IMR-90 (cell line): ENCODE measurements around the gene NCS1. TPM values are rescaled to one million over a fixed set of nuclear protein-coding genes. Genes with fewer than 3 reads are reported as not detected.
A peak's percentile ranks its signal among the peaks of the same experiment; 100 is the strongest.

Experiments used
- ATAC-seq: fragments of 200-7000 bp; cut with Tn5 transposase; 2 replicates; pipeline ENCODE4 v1.9.1; 2020; ENCODE audit warnings: low read depth, mild to moderate bottlenecking, moderate library complexity
- BruUV-seq: library from RNA; stranded (reverse); fragments of 400-500 nt; replicated peaks from 2 replicates; lab custom pipeline; 2021; lab: Mats Ljungman, UMichigan
- CTCF ChIA-PET: fragments of 300-600 bp; formaldehyde crosslinking; extraction: SDS; loops from one replicate; lab custom pipeline; 2021; ENCODE audit warnings: antibody characterized with exemption; lab: Yijun Ruan, JAX
- POLR2A ChIA-PET: fragments of 300-600 bp; sonication (Branson Sonifier 250); formaldehyde crosslinking; loops from one replicate; lab custom pipeline; 2022; ENCODE audit warnings: antibody characterized with exemption; ENCODE audit not compliant: unreplicated experiment; lab: Charles Lee
- DNase-seq: peaks from one replicate; pipeline ENCODE4 v3.0.0; 2013
- H2AFZ ChIP-seq: replicated peaks from 2 replicates; pipeline ENCODE3; 2013; ENCODE audit warnings: low read length, mild to moderate bottlenecking; ENCODE audit not compliant: poor library complexity
- H2AK5ac ChIP-seq: 2 replicates; pipeline ENCODE4 v1.6.1; 2013; ENCODE audit warnings: low read depth, low read length, inconsistent platforms
- H2AK9ac ChIP-seq: replicated peaks from 2 replicates; pipeline ENCODE3; 2013; ENCODE audit warnings: mild to moderate bottlenecking, low read depth, low read length, moderate library complexity; ENCODE audit not compliant: poor library complexity
- H2BK120ac ChIP-seq: 2 replicates; pipeline ENCODE4 v1.6.1; 2013; ENCODE audit warnings: low read depth, low read length, inconsistent platforms
- H2BK15ac ChIP-seq: 3 replicates; pipeline ENCODE4 v1.6.1; 2013; ENCODE audit warnings: low read depth, low read length, inconsistent platforms
- H2BK20ac ChIP-seq: 2 replicates; pipeline ENCODE4 v1.6.1; 2013; ENCODE audit warnings: low read depth, mild to moderate bottlenecking, inconsistent platforms, low read length, moderate library complexity
- H2BK5ac ChIP-seq: 2 replicates; pipeline ENCODE4 v1.6.1; 2013; ENCODE audit warnings: mild to moderate bottlenecking, low read depth, low read length, inconsistent platforms; ENCODE audit not compliant: poor library complexity, severe bottlenecking
- H3K14ac ChIP-seq: replicated peaks from 2 replicates; pipeline ENCODE4 v1.6.1; 2013; ENCODE audit warnings: low read depth, low read length, inconsistent platforms
- H3K18ac ChIP-seq: 2 replicates; pipeline ENCODE4 v1.6.1; 2013; ENCODE audit warnings: low read depth, low read length, control low read depth
- H3K23ac ChIP-seq: 2 replicates; pipeline ENCODE4 v1.6.1; 2013; ENCODE audit warnings: low read depth, low read length, inconsistent platforms
- H3K27ac ChIP-seq: 2 replicates; pipeline ENCODE4 v1.5.1; 2013; ENCODE audit warnings: mild to moderate bottlenecking, control low read depth, low read length; ENCODE audit not compliant: insufficient read depth
- H3K27me3 ChIP-seq: 2 replicates; pipeline ENCODE4 v1.6.1; 2013; ENCODE audit warnings: low read length; ENCODE audit not compliant: control insufficient read depth, insufficient read depth
- H3K36me3 ChIP-seq: 2 replicates; pipeline ENCODE4 v1.6.1; 2013; ENCODE audit warnings: low read length, mixed read lengths; ENCODE audit not compliant: control insufficient read depth, insufficient read depth
- H3K4ac ChIP-seq: 2 replicates; pipeline ENCODE4 v1.6.1; 2013; ENCODE audit warnings: low read depth, low read length, inconsistent platforms
- H3K4me1 ChIP-seq: 2 replicates; pipeline ENCODE4 v1.6.1; 2013; ENCODE audit warnings: low read length, mixed read lengths; ENCODE audit not compliant: control insufficient read depth, insufficient read depth
- H3K4me2 ChIP-seq: 2 replicates; pipeline ENCODE4 v1.6.1; 2013; ENCODE audit warnings: low read depth, mild to moderate bottlenecking, control low read depth, low read length, moderate library complexity
- H3K4me3 ChIP-seq: 2 replicates; pipeline ENCODE4 v1.5.1; 2013; ENCODE audit warnings: low read depth, mild to moderate bottlenecking, control low read depth, low read length, moderate library complexity; ENCODE audit not compliant: insufficient read depth
- H3K56ac ChIP-seq: 2 replicates; pipeline ENCODE4 v1.6.1; 2013; ENCODE audit warnings: low read length, inconsistent platforms; ENCODE audit not compliant: insufficient read depth; ENCODE audit errors: extremely low read depth
- H3K79me1 ChIP-seq, 2 experiments: 2 replicates each; pipeline ENCODE4 v1.6.1; 2013; ENCODE audit warnings: low read length in 2 of 2, inconsistent platforms in 1 of 2, low read depth in 1 of 2
- H3K9ac ChIP-seq: 2 replicates; pipeline ENCODE4 v1.6.1; 2013; ENCODE audit warnings: low read depth, low read length, control low read depth
- H3K9me1 ChIP-seq: 2 replicates; pipeline ENCODE4 v1.6.1; 2013; ENCODE audit warnings: low read length, inconsistent platforms; ENCODE audit not compliant: insufficient read depth
- H3K9me3 ChIP-seq: 2 replicates; pipeline ENCODE4 v1.6.1; 2013; ENCODE audit warnings: low read length; ENCODE audit not compliant: control insufficient read depth, insufficient read depth
- H4K20me1 ChIP-seq: 2 replicates; pipeline ENCODE4 v1.6.1; 2013; ENCODE audit warnings: low read length, inconsistent platforms; ENCODE audit not compliant: insufficient read depth
- H4K5ac ChIP-seq: 2 replicates; pipeline ENCODE4 v1.6.1; 2013; ENCODE audit warnings: mild to moderate bottlenecking, low read depth, low read length, control low read depth
- H4K8ac ChIP-seq, 2 experiments: 2 replicates each; pipeline ENCODE4 v1.6.1; 2013; ENCODE audit warnings: low read depth in 2 of 2, low read length in 2 of 2, control low read depth in 1 of 2, inconsistent platforms in 1 of 2
- H4K91ac ChIP-seq: 2 replicates; pipeline ENCODE4 v1.6.1; 2013; ENCODE audit warnings: low read depth, low read length, inconsistent platforms; ENCODE audit not compliant: insufficient read depth
- BHLHE40 ChIP-seq: fragments of 150-350 bp; IDR thresholded peaks from 2 replicates; pipeline ENCODE4 v1.6.1; 2016; ENCODE audit warnings: mild to moderate bottlenecking, low read depth, low read length
- CEBPB ChIP-seq: IDR thresholded peaks from 2 replicates; pipeline ENCODE4 v1.6.1; 2012; ENCODE audit warnings: low read depth, low read length, improper control_type of control experiment
- CTCF ChIP-seq: conservative IDR thresholded peaks from 2 replicates; pipeline ENCODE4 v1.5.1; 2012; ENCODE audit warnings: mild to moderate bottlenecking, low read depth, low read length, improper control_type of control experiment
- ELK1 ChIP-seq: fragments of 150-350 bp; IDR thresholded peaks from 2 replicates; pipeline ENCODE4 v1.6.1; 2016; ENCODE audit warnings: low read depth, mild to moderate bottlenecking, low read length, moderate library complexity, borderline replicate concordance
- FOS ChIP-seq: fragments of 150-350 bp; IDR thresholded peaks from 2 replicates; pipeline ENCODE4 v1.6.1; 2016; ENCODE audit warnings: low read depth, low read length
- MAFK ChIP-seq: IDR thresholded peaks from 2 replicates; pipeline ENCODE4 v1.6.1; 2012; ENCODE audit warnings: low read depth, low read length, improper control_type of control experiment
- MAZ ChIP-seq: IDR thresholded peaks from 2 replicates; pipeline ENCODE4 v1.6.1; 2012; ENCODE audit warnings: low read depth, mild to moderate bottlenecking, low read length, improper control_type of control experiment, moderate library complexity, borderline replicate concordance
- MXI1 ChIP-seq: IDR thresholded peaks from 2 replicates; pipeline ENCODE4 v1.6.1; 2012; ENCODE audit warnings: low read depth, mild to moderate bottlenecking, low read length, moderate library complexity, borderline replicate concordance
- NFE2L2 ChIP-seq: fragments of 150-350 bp; IDR thresholded peaks from 2 replicates; pipeline ENCODE4 v1.6.1; 2016; ENCODE audit warnings: low read depth, mild to moderate bottlenecking, low read length
- POLR2A ChIP-seq: IDR thresholded peaks from 2 replicates; pipeline ENCODE4 v1.6.1; 2012; ENCODE audit warnings: mild to moderate bottlenecking, low read depth, low read length
- RAD21 ChIP-seq: IDR thresholded peaks from 2 replicates; pipeline ENCODE4 v1.6.1; 2012; ENCODE audit warnings: low read length, improper control_type of control experiment
- RCOR1 ChIP-seq: IDR thresholded peaks from 2 replicates; pipeline ENCODE4 v1.6.1; 2012; ENCODE audit warnings: mild to moderate bottlenecking, low read length, improper control_type of control experiment; ENCODE audit not compliant: insufficient replicate concordance
- SMC3 ChIP-seq: fragments of 150-350 bp; IDR thresholded peaks from 2 replicates; pipeline ENCODE4 v1.6.1; 2016; ENCODE audit warnings: low read depth, mild to moderate bottlenecking, antibody characterized with exemption, low read length, moderate library complexity
- USF2 ChIP-seq: fragments of 150-350 bp; IDR thresholded peaks from 2 replicates; pipeline ENCODE4 v1.6.1; 2017; ENCODE audit warnings: mild to moderate bottlenecking, antibody characterized with exemption, low read length, low read depth
- WGBS, 2 experiments: methylation state at CpG; one replicate each; pipeline versions ENCODE4 v1.1.5 to v1.1.7; 2013; ENCODE audit warnings: missing lambda C conversion rate in 2 of 2; ENCODE audit not compliant: insufficient read length in 1 of 2; ENCODE audit errors: extremely low coverage in 2 of 2; 5-methylcytosine and 5-hydroxymethylcytosine counted together
- dilution Hi-C: fragments of 300-500 bp; cut with HindIII; formaldehyde crosslinking; loops from one replicate; pipeline ENCODE4 v1.14.3; 2018; ENCODE audit warnings: low sequenced_read_pairs; ENCODE audit not compliant: unreplicated experiment
- in situ Hi-C: fragments of 300-500 bp; cut with MboI; formaldehyde crosslinking; loops from 3 replicates; pipeline ENCODE4 v1.14.3; 2019; ENCODE audit warnings: low sequenced_read_pairs, inconsistent platforms, mixed read lengths
- intact Hi-C: fragments of 100-400 bp; cut with micrococcal nuclease; formaldehyde crosslinking; loops from 2 replicates; pipeline ENCODE4 v1.10.0; 2022
- polyA plus RNA-seq, 3 experiments: library from polyadenylated mRNA; depleted of rRNA; stranded (reverse); fragments of >200 nt; gene quantifications; 2 replicates each; pipeline ENCODE4 v1.2.3, GENCODE V29; 2012; ENCODE audit warnings: low replicate concordance in 1 of 3
- total RNA-seq: library from RNA; depleted of rRNA; stranded (reverse); fragments of >200 nt; gene quantifications from 2 replicates; pipeline ENCODE4 v1.2.3, GENCODE V29; 2012

NCS1 gene
- total and polyA plus RNA-seq, 2 of the 4 experiments (the other 2 are of a cell fraction): 41.0 to 60.5 TPM

- H3K27ac ChIP-seq: peak overlapping the region; percentile 58
- peak overlapping the region; percentile 64; the same call in 1 of the 3 replicates for H2BK15ac ChIP-seq
- H3K9ac ChIP-seq: no peak overlapping the region
- in situ Hi-C loops (no loop called here), intact Hi-C loops (no loop called here), dilution Hi-C loops (no loop called here)
- H3K4me2 ChIP-seq: peak overlapping the region; percentile 21; the same call in 1 of the 2 replicates
- peak overlapping the region; percentile 31; the same call in 1 of the 2 replicates for H3K18ac ChIP-seq
- H4K91ac ChIP-seq: peak overlapping the region; percentile 68; the same call in 1 of the 2 replicates
- ChIA-PET CTCF (no interaction called here), POLR2A (no interaction called here)
- no peak overlapping the region for H4K5ac ChIP-seq
- peak overlapping the region; percentile 88 for H2BK5ac ChIP-seq
- H4K8ac ChIP-seq: peak overlapping the region; percentile 29 to 78
- H3K56ac ChIP-seq: peak overlapping the region; percentile 63
- no peaks in the 10 kb centered on the region for H3K9me3 ChIP-seq
- H3K14ac ChIP-seq: peak overlapping the region; percentile 97
- BruUV-seq: no TSS peak
- H3K79me1 ChIP-seq: peaks cover 0 to 23% of the 10 kb centered on the region in 2 experiments
- TF ChIP-seq RAD21 (0 out of 2 replicates have a peak, but pooled peaks have one; percentile 2), RCOR1 (peak; percentile 56), ELK1 (no peak), SMC3 (no peak), MAZ (peak; percentile 88), MAFK (peak; percentile 13; the same call in 1 of the 2 replicates), USF2 (peak; percentile 5; the same call in 1 of the 2 replicates), FOS (peak; percentile 65; the same call in 1 of the 2 replicates), MXI1 (peak; percentile 53; the same call in 1 of the 2 replicates), NFE2L2 (peak; percentile 83), BHLHE40 (peak; percentile 56; the same call in 1 of the 2 replicates), POLR2A (no peak), CTCF (no peak), CEBPB (peak; percentile 60; the same call in 1 of the 2 replicates)
- H2AK5ac ChIP-seq: peak overlapping the region; percentile 95; the same call in 1 of the 2 replicates
- H3K23ac ChIP-seq: peak overlapping the region; percentile 47
- H2AK9ac ChIP-seq: peak overlapping the region; percentile 20
- H3K27me3 ChIP-seq: no peaks in the 10 kb centered on the region
- peaks cover 24% of the 10 kb centered on the region for H3K9me1 ChIP-seq
- H3K4me1 ChIP-seq: peaks cover 17% of the 10 kb centered on the region
- peak; percentile 98 for DNase-seq
- peaks cover 10% of the 10 kb centered on the region for H3K36me3 ChIP-seq
- WGBS, 2 experiments: 0% methylated on average over 4 of the region's 10 CpGs; no CpG with 5 or more reads in 1 of the 2 experiments
- H3K4me3 ChIP-seq: no peak overlapping the region
- peaks cover 4% of the 10 kb centered on the region; the same call in 1 of the 2 replicates for H4K20me1 ChIP-seq
- H2BK120ac ChIP-seq: peak overlapping the region; percentile 89
- H2AFZ ChIP-seq: peak overlapping the region; percentile 11
- peak overlapping the region; percentile 93 for H3K4ac ChIP-seq
- ATAC-seq: peak; percentile 88
- H2BK20ac ChIP-seq: peak overlapping the region; percentile 58; the same call in 1 of the 2 replicates
These were observed 34.0 kb upstream of the NCS1 start for GRCh38 chr9:130138171-130138653.
